Limb (tissue), 2 donors: Measurements from ENCODE around the gene MAN2A1.

Experiments used
- DNase-seq, 2 donors: peaks; one replicate each; pipeline ENCODE4 v3.0.0-alpha.2; 2016; ENCODE audit errors: extremely low spot score in 2 of 2

The MAN2A1 gene

DNA sequence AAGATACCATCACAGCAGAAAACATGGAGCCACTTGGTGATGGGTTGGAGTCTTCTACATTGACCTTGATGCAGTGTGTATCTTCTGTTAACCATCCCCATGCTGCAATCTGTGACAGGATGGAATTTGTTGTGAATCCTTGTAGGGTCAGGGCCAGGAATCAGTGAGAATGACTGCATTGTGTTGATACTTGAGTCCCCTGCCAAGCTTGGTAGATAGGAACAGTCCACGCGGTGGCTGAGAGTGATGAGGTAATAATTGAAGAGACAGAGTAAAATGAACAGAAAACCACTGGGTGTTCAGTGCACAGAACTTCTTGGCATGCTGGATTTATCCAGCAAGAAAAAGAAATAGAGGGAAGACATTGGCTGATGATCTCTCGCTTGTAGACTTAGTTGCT lies 217.5 kb downstream of the MAN2A1 start:
- DNase-seq, result no peak

DNA sequence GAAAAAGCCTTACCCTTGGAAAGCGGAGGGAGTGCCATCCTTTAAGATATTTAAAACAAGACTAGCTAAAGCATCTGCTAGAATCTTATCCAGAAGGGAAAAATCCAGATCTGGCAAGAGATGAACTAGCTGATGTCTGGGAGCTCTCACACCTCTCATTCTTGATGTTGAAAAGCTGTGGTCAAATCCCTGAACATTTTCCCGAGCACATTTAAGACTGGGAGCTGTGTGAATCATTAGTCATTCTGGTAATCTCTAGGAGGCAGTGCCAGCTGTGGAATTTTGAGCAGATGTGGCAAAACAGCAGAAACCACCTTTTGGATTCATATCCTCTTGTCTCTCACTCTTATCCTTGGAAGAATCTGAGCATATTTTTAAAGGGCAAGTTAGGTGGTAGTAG lies 218.0 kb downstream of the MAN2A1 start:
- DNase-seq, result no peak

DNA sequence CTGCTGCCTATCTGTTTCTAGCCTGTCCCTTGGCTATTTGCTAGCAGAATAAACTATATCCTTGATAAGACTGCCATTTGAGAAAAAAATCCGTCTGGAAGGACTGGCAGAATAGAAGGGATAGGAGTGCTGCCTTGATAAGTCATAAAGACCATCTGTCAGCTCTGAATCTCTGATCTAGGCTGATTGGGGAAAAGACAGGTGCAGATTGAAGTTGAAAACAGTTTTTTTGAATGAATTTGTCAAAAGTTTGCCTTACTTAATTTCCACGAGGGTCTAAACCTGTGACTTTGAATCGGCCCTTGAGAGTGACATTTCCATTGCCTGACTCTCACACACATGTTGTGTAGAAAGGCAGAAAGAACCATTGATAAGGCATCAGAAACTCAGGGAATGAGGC lies 218.6 kb downstream of the MAN2A1 start:
- DNase-seq, result no peak

DNA sequence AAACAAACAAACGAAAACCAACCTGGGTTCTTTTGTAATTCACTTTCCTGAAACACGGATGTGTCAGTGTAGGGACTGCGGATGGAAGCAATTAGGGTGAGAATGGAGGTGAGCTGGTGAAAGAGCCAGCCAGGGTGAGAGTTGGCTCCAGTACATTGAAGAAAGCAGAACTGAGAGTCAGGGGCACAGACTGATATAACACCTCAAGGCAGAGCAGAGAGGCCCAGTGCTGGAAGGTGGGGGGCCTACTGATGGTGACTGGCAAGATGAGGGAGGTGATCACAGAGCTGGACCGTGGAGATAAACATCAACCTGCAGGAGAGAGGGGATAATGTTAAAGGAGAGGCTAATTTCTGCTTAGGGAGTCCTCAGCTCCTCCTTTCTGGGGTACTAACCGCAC lies 221.1 kb downstream of the MAN2A1 start:
- DNase-seq, result no peak

DNA sequence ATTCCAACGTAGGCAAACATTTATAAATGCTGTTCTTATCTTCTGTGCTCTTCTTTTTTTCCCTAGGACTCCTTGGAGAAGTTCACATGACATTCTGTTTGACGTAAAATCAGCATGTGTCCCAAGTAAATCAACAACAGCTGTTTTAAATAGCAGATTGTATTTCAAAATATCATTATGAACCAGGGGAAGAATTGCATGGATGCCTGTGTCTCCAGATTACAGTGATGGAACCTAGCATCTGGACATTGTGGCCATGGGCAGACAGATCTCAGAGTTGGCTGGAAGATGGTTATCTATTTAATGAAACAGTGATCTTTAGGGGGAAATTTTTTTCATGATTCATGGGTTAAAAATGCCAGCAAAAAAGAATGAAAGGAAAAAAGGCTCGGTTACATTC lies 222.0 kb downstream of the MAN2A1 start:
- DNase-seq, result peak in 1 of 2 donors; percentile 47

DNA sequence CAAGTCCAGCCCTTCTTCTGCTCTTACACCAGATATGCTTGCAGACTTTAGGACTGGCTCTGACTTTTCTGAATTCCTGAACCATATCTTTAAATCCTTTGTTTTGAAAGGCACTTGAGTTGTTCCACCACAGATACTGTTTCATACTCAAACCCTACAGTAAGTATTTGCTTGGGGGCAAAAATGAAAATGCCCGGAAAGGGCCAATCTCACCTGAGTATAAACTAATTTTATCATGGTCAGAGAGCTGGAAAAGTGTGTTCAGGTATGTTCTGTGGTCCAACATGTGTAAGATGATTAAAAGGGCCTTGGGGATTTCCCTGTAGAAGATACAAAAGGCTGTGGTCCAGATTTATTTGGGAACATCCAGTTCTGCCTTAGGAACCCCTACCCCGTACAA lies 225.2 kb downstream of the MAN2A1 start:
- no peak for DNase-seq

DNA sequence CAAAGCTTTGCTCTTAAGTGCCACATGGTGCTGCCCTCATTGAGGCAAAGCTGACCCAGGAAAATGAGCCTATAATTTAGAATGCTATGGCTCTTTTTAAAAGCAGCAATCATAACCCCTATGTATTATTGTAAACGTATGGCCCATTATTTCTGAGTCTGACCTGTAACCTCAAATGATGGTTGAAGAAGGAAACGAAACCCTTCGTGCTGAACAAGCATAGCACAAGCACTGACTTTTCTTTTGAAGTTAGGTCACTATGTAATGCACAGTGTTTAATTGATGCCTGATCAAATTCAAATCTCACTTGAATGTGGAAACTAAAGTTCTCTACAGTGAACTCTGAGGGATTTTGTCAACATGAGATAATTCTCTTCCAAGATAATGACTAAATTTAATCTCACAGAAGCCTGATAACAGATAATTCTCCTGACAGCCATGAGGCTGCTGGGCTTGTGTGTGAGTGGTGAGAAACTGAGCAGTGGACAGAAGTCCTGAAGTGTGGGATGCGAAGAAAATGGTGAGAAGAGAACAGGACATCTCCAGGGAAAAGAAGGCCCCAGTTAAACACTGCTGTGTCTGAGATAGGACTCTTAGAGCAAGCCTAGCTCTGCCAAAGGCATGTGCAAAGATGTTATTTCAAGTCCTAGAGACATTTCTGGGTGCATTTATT lies 226.9 kb downstream of the MAN2A1 start:
- no peak for DNase-seq
